Lower lobe of right lung (tissue), 2 donors: ENCODE data around the gene AKR1C4. TPM values are rescaled to one million over a fixed set of nuclear protein-coding genes. Genes with fewer than 3 reads are reported as not detected.
"Not testable (repeated sequence)": the region's sequence is repeated elsewhere in the genome, so short reads cannot be mapped to it uniquely, and the experiment has no call there.

Experiments
- ATAC-seq, 2 donors: fragments of 200-7000 bp; cut with Tn5 transposase; one replicate each; pipeline ENCODE4 v1.9.1; 2020 to 2022; ENCODE audit warnings: mild to moderate bottlenecking in 2 of 2, moderate library complexity in 2 of 2
- DNase-seq: peaks from one replicate; pipeline ENCODE4 v3.0.0-alpha.2; 2020
- H3K27ac ChIP-seq: fragments of 200-600 bp; one replicate; pipeline ENCODE4 v1.8.0; 2022
- H3K27me3 ChIP-seq: fragments of 200-600 bp; one replicate; pipeline ENCODE4 v1.8.0; 2022; ENCODE audit warnings: low read depth
- H3K36me3 ChIP-seq: fragments of 200-600 bp; one replicate; pipeline ENCODE4 v1.8.0; 2022; ENCODE audit warnings: mild to moderate bottlenecking
- H3K4me1 ChIP-seq: fragments of 200-600 bp; one replicate; pipeline ENCODE4 v1.8.0; 2022
- H3K4me3 ChIP-seq: fragments of 200-600 bp; one replicate; pipeline ENCODE4 v1.8.0; 2022; ENCODE audit warnings: mild to moderate bottlenecking
- H3K9me3 ChIP-seq: fragments of 200-600 bp; one replicate; pipeline ENCODE4 v1.8.0; 2022
- CTCF ChIP-seq: fragments of 200-600 bp; IDR thresholded peaks from one replicate; pipeline ENCODE4 v1.8.0; 2022; ENCODE audit warnings: antibody characterized with exemption, mild to moderate bottlenecking
- intact Hi-C: fragments of 100-400 bp; cut with DNase I; formaldehyde crosslinking; loops from one replicate; pipeline ENCODE4 v1.11.0; 2022
- total RNA-seq: library from RNA; stranded (reverse); fragmentation: NEBNext Ultra II Directional; extraction: Animal tissue kit (Norgen Biotek cat#: 25700); gene quantifications from one replicate; pipeline ENCODE4 v1.2.1, GENCODE V29; 2021
- donor health status: DM: no; HTN: yes; CAD: no; lungs with severe emphysema.

Gene AKR1C4
- total RNA-seq, 1 donor from 2014 or later, result not detected

DNA sequence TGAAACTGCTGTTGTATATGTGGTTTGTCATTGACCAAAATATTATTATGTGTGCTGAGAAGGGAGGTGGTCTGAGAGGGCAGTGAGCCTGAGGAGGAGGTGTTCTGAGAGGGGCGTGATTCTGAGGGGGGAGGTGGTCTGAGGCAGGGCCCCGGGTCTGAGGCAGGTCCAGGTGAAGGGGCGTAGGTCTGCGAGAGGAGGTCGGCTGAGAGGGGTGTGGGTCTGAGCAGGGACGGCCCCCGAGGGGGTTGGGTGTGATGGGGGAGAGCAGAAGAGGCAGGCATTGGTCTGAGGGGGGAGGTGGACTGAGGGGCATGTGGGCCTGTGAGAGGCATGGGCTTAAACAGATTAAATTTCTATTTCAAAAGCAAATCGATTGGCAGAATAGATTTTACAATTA is 32.4 kb downstream of the AKR1C4 start:
- H3K4me3 ChIP-seq, result no peak overlapping the region
- DNase-seq (no peak), ATAC-seq (no peak)
- H3K27ac ChIP-seq, result no peak overlapping the region
- H3K27me3 ChIP-seq, result no peaks in the 10 kb centered on the region
- H3K9me3 ChIP-seq, result no peaks in the 10 kb centered on the region
- H3K4me1 ChIP-seq, result no peaks in the 10 kb centered on the region
- TF ChIP-seq CTCF, result no peak
- H3K36me3 ChIP-seq, result no peaks in the 10 kb centered on the region
- intact Hi-C loops, result no loop called here

- Histone ChIP-seq H3K4me3 (no peak overlapping the region), H3K27me3 (no peaks in the 10 kb centered on the region), H3K27ac (no peak overlapping the region), H3K9me3 (no peaks in the 10 kb centered on the region), H3K36me3 (no peaks in the 10 kb centered on the region), H3K4me1 (peaks cover 6% of the 10 kb centered on the region)
- DNase-seq (no peak), ATAC-seq (no peak)
- intact Hi-C loops, result no loop called here
- no peak for TF ChIP-seq CTCF
These were observed 36.7 kb downstream of the AKR1C4 start for GRCh38 chr10:5233324-5233723.

GRCh38 chr10:5234106-5234860 is 37.6 kb downstream of the AKR1C4 start:
- Histone ChIP-seq H3K4me3 (no peak overlapping the region), H3K4me1 (peaks cover 6% of the 10 kb centered on the region), H3K27ac (no peak overlapping the region), H3K36me3 (no peaks in the 10 kb centered on the region), H3K9me3 (no peaks in the 10 kb centered on the region), H3K27me3 (no peaks in the 10 kb centered on the region)
- peak; percentile 91 for ATAC-seq
- no peak for TF ChIP-seq CTCF
- no peak for DNase-seq
- intact Hi-C loops, result no loop called here

DNA sequence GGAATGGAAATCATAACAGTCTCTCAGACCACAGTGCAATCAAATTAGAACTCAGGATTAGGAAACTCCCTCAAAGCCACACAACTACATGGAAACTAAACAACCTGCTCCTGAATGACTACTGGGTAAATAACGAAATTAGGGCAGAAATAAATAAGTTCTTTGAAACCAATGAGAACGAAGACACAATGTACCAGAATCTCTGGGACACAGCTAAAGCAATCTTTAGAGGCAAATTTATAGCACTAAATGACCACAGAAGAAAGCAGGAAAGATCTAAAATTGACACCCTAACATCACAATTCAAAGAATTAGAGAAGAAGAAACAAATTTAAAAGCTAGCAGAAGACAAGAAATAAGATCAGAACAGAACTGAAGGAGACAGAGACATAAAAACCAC is 40.9 kb downstream of the AKR1C4 start:
- ATAC-seq, DNase-seq, H3K4me1 ChIP-seq, intact Hi-C loops, H3K27ac ChIP-seq, H3K4me3 ChIP-seq, H3K27me3 ChIP-seq, H3K9me3 ChIP-seq, H3K36me3 ChIP-seq: not testable (repeated sequence)

- no peak overlapping the region for H3K4me3 ChIP-seq
- no peak for ATAC-seq
- H3K27me3 ChIP-seq, result no peaks in the 10 kb centered on the region
- H3K9me3 ChIP-seq, result no peaks in the 10 kb centered on the region
- DNase-seq, result no peak
- TF ChIP-seq CTCF, result no peak
- intact Hi-C loops, result no loop called here
- no peaks in the 10 kb centered on the region for H3K36me3 ChIP-seq
- H3K27ac ChIP-seq, result no peak overlapping the region
- no peaks in the 10 kb centered on the region for H3K4me1 ChIP-seq
These were observed 45.9 kb downstream of the AKR1C4 start for GRCh38 chr10:5242585-5242984.

DNA sequence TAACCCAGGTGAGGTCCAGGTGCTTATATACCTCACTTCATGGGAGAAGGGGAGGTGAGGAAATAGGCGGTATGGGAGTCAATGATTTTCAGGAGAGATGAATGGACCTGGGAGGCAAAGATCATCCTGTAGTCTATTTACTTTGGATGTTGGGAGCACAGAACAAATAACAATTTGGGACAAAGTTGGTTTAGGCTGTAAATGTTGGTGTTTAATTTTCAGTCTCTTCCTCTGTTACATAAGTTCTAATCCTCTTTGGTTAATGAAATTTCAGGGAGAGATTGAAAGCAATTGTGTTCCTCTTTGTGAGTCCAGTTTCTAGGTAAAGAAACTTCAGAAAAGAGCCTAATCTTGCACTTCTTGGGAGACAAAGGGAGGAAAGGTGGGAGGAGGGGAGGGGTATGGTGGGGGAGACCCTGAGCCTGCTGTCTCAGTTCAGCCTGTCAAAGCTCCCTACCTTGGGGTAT is 46.9 kb downstream of the AKR1C4 start:
- no peak for TF ChIP-seq CTCF
- H3K9me3 ChIP-seq, result no peaks in the 10 kb centered on the region
- H3K27me3 ChIP-seq, result no peaks in the 10 kb centered on the region
- H3K4me3 ChIP-seq, result no peak overlapping the region
- intact Hi-C loops, result no loop called here
- DNase-seq (no peak), ATAC-seq (no peak)
- no peaks in the 10 kb centered on the region for H3K36me3 ChIP-seq
- H3K27ac ChIP-seq, result no peak overlapping the region
- no peaks in the 10 kb centered on the region for H3K4me1 ChIP-seq
